GM19397 (cell line): ENCODE results near the gene AP1G1.

ENCODE experiments used
- ATAC-seq: cut with Tn5 transposase; IDR thresholded peaks from one replicate; pipeline ENCODE4 v1.9.1; 2021; ENCODE audit warnings: mild to moderate bottlenecking, moderate library complexity; ENCODE audit not compliant: unreplicated experiment

AP1G1 gene

DNA sequence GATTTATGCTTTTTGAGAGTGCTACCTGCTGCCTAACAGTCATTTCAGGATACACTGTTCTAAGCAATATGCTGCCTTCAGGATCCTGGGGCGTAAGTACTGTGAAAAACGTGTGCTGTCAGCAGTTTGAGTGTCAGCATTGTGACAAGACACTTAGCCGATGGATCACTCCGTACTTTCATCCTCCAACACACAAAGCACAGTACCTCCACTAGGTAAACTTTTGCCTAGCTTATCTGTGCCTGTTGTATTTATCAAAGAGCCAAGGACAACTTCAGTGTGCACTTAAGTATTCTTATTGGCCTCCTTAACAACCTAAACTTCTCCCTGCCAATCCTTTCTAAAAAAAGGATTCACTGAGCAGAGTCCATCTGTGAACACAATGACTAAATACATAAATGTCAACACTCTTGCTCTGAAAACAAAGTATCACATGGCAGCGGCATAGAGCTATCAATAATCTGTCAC, 50.3 kb downstream of the AP1G1 start:
- ATAC-seq, result no peak

DNA sequence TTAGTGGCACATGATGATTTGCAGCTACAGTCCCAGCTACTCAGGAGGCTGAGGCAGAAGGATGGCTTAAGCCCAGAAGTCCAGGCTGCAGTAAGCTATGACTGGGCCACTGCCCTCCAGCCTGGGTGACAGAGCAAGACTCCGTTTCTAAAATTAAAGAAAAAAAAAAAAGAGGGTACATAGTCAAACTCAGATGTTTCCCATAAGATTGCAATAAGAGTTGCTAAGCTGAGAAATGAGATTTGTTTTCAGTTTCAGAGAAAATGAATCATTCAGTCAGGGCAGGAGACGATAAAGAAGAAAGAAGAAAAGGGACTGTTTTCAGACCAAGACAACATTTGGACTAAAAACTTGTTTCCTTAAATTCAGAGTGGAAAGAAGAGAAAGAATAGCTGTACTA, 54.0 kb downstream of the AP1G1 start:
- ATAC-seq, result no peak

DNA sequence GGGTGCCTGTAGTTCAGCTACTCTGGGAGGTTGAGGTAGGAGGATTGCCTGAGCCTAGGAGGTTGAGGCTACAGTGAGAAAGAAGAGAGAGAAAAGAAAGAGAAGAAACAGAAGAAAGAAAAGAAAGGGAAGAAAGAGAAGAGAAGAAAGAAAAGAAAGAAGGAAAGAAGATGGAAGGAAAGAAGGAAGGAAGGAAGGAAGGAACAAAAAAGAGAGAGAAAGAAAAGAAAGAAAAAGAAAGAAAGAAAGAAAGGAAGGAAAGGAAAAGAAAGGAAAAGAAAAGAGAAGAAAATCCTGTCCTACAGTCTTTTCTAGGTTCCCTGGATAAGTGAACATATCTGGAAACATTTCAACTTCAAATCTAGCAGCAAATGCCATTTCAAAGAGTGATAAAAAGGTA, 54.5 kb downstream of the AP1G1 start:
- ATAC-seq, result no peak

DNA sequence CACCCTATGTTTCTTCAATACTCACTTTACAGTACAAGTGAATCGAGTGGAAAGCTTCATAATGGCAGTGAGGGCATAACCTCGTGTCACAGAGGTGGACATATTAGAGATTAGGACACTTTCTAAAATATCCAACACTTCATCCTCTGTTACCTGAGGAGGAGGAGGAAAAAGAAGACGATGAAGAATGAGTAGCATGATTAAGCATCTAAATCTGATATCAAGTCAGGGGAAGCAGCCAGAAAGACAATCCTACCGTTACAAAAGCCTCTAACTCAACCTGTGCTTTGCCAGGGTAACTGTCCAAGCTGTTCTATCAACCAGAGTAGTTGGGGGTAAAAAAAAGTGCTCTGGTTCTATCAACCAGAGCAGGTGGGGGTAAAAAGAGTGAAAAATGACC, 60.4 kb downstream of the AP1G1 start:
- no peak for ATAC-seq

DNA sequence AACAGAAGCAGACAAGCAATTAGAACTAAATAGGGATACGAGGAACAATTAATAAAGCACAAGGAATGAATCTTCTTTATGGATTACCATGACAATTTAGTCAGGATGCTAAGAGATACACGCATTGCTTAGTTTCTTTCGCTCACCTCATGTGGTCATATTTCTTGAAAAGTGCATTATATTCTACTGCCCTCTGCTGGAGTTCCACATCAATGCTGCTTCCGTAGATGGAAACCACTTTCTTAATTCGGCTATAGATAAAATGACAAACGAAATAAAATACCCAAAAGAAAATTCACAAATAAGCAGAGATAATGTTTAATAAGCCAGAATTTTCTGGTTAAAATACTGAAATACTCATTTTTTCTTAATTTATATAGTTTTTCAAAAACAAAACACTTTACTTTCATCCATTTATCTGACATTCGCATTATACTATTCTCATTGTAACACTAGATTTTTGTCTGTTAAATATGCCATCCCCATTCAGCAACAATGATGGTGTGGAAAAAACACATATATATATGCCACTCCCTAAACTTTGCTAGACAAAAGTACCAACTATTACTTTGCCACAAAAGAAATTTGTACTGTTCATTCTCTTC, 62.1 kb downstream of the AP1G1 start:
- no peak for ATAC-seq

DNA sequence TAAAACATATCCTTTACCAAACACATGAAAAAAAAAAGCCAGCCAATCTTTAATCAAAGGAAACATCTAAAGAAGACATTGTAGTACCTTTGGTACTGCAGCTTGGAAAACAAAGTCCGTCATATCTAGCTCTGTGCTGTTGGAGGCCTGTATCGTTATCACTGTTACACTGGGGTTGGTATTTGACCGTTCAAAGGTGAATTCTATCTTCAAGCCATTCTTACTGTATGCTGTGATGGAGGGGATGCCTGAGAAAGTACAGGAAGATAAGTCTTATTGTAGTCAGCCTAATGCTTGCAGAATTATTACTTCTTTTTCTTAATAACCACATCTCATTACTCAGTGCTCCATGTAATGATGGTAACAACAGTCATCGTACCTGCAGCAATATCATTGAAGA, 69.8 kb downstream of the AP1G1 start:
- ATAC-seq, result no peak

DNA sequence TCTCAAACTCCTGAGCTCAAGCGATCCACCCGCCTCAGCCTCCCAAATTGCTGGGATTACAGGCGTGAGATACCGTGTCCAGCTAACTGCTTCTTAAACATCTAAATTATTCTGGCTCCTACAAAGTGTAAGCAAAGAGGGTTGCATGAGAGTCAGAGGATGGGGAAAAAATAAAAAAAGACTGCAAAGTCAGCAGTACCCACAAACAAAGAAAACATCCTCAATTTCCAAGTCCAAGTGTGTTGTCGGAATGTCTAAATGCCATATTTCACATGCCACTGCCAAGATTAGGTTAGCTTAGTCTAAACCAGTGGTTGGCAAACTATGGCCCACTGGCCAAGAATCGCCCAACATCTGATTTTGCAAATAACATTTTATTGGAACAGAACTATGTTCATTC, 71.1 kb downstream of the AP1G1 start:
- ATAC-seq, result no peak

DNA sequence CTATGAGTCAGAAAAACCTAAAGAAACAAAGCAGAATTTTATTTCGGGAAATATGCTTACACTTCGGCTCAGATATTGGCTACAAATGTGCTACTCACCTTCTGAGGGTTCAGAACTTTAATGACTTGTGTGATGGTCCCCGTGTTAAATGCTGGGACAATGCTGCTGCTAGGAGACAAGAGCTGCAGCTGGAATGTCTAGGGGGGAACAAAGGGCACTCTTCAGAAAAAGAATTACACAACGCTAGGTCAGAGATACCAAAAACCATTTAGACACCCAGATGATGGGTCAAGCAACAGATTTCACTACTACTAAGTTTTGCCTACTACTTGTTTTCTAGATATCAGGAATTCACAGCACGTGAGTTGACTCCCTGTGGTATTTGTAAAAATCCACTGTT, 74.1 kb downstream of the AP1G1 start:
- no peak for ATAC-seq

DNA sequence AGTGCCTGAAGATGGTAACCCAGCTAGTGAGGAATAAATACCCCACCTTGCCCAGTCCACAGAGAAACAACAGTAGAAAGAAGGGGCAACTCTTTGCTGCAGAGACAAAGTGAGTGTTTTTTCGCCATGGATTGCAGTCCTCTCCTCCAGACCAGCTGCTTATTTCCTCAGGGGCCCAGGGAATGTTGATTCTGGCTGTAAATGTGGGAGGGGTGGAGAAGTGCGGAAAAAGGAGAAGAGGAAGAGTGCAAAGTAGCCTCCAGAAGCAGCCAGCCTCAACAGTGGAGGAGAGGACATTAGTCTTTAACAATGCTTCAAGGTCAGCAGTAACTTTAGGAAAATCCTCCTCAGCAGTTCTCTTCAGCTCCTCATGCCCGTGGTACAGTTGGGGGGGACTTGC, 76.0 kb downstream of the AP1G1 start:
- no peak for ATAC-seq

DNA sequence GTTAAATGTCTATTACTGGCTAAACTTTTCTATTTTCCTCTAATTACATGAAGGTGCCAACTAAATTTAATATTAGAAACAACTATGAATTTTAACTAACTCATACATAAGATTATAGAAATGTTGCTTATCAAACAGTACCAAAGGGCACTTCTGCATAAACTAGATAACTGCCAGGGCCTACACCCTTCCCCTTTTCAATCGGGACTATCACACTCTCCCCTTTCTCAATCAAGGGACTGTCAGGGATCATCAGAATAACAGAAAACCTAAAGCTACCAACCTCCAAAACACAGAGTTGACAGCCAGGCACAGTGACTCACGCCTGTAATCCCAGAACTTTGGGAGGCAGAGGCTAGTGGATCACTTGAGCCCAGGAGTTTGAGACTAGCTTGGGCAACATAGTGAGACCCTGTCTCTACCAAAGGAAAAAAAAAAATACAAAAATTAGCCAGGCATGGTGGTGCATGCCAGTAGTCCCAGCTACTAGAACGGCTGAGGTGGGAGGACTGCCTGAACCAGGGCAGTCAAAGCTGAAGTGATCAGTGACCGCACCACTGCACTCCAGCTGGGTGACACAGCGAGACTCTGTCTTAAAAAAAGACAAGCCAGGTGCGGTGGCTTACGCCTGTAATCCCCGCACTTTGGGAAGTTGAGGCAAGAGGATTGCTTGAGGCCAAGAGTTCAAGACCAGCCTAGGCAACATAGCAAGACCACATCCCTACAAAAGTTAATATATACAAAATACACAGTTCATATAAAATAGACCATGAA, 80.9 kb downstream of the AP1G1 start:
- no peak for ATAC-seq

DNA sequence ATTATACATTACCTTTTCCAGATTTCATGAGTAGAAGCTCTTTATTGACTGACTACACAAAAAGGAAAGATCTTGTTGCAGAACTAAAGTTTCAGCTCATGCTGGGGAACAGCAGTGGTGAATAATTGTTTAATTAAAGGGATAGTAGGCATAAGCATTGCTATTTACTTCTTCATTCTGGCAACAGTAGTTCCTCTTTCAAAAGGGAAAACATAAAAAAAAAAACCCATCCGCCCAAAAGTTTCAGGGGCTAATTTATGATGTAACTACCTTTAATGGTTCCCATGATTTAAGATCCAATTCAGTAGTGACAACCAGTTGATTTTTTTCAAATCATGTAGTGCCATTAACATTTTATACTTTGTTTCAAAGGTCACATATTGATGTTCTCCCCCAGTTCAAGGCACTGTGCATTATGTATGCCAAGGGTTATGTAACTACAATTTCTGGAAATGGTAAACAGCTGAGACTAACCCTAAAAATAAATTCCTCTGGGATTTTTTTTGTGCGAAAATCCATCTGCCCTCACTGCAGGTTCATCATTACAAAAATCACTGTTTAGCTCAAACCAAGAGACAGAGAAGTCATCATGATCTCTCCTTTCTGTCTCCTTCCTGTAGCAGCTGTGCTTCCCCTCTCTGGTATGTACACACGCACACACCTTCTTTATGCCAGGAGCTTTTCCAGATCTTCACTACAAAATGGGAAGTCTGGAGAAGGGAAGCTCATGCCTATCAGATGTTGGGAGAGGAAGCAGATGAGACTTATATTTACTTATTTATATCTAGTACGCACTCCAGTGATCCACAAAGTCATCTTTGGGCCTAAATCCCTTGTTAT, 81.9 kb downstream of the AP1G1 start:
- no peak for ATAC-seq

DNA sequence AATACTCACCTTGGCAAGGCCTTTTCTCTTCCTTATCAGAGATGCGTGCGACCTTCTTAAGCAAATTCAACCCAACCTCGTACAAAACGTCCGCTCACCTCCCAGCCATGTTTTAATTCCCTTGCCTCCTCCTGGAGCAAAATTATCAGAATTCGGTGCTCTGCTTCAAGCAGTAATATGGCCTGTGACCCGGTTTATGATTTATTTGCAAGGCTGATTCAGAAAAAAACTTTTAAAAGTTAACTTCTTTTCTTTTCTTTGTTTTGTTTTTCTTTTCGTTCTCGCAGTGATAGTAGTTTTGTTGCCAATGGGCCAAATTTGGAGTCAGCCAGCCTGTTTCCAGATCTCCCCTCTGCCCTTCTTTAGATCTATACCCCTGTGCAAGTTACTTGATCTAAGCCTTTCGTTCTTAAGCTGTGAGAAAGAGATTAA, 84.3 kb downstream of the AP1G1 start, which contains the start of gene PHLPP2:
Gene PHLPP2 (minus strand): TSS at position 382 of the 432 bp plus-strand sequence. CDS start 9,906 bp downstream, outside the sequence.
- ATAC-seq, result no peak

DNA sequence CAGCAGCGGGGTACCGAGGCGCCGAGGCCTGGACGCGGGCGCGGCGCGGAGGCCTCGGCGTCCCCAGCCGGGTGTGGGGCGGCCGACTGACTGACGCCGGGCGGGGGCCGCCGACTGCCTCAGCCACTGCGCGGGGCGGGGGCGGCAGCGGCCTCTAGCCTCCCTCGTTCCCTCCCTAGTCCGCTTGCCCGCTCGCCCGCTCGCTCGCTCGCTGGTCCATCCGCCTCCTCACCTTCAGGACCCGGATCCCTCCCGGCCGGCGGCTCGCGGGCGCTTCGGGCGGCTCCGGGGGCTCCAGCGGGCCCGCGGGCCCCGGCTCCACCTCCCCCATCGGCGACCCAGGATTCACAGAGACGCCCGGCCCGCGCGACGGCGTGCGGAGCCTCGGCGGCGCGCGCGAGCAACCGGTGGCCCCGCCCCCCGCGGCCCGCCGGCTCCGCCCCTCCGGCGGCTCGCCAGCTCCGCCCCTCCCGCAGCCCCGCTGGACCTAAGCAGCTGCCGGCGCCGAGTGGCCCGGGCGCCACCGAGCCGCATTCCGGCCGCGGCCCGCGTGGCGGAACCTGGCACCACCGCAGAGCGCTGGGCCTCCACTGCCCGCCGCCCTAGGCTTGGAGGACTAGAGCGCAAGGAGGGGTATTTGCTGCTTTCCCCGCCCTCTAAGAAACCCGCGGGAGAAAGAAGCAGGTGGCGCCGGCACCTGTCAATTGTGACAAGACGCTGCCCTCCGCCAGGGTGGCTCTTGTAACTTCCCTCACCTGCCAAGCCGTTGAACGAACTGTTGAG, 84.9 kb downstream of the AP1G1 start:
- ATAC-seq, result peak; percentile 79

DNA sequence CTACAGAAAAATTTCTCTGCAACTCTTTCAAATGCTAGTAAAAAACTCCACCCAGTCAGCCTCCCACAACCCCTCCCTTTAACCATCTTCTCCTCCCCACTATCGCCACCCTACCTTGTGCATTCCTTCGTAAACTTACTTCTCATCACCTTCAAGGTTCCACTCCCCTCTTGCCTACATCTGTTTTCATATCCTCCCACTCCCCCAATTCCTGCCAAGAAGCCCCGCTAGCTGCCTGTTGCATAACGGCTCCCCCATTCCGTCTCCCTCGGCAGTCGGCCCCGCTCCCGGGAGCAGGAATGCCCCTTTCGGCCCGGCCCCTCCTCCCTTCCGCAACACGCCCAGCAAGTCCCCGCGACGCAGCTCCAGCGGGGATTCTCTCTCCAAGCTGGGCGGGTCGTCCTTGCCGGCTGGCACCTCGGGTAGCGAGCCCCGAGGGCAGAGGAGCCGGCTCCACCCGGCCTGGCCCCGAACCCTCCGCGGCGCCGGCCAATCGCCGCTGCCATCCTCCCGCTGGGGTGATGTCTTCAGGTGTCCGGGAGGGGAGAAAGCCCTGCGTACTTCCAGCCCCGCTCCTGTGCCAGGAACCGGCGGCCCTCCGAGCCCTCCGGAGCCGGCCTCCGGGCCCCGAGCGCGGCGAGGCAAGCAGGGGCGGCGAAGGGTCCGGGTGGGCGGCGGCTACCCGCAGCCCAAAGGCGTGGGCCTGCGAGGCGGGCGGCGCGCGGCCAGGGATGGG, 85.7 kb downstream of the AP1G1 start:
- peak; percentile 33 for ATAC-seq

DNA sequence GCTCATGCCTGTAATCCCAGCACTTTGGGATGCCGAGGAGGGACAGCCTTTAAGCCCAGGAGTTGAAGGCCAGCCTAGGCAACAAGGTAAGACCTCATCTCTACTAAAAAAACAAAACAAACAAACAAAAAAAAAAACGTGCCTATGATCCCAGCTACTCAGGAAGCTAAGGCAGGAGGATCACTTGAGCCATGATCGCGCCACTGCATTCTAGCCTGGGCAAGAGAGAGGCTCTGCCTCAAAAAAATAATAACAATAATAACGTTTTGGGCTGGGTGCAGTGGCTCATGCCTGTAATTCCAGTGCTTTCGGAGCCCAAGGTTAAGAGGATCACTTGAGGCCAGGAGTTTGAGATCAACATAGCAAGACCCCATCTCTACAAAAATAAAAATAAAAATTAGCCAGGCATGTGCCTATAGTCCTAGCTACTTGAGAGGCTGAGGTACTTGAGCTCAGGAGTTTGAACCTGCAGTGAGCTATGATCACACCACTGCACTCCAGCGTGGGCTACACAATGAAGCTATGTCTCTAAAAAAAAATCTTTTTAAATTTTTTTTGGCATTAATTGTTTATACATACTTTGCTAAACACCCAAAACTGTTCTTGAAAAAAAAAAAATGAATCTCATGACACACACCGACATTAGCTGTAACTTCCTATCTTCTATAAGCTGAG, 87.4 kb downstream of the AP1G1 start:
- ATAC-seq, result no peak

DNA sequence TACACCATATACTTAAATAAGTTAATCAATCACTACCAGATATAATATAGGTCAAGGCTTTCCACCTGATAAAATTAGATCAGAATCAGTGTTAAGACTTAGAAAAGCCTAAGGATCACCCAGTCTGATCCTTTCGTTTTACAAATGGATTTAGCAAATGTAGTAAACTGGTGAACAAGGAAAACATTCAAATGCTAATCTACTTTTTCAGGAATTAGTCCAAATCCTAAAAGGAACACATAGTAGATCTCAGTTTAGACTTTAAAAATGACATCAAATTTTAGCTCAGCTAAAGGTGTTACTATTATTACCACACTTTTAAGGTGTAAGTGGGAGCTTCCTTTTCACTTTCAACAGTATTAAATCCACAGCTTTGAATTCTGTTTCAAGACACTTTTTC, 96.1 kb downstream of the AP1G1 start:
- ATAC-seq, result no peak

DNA sequence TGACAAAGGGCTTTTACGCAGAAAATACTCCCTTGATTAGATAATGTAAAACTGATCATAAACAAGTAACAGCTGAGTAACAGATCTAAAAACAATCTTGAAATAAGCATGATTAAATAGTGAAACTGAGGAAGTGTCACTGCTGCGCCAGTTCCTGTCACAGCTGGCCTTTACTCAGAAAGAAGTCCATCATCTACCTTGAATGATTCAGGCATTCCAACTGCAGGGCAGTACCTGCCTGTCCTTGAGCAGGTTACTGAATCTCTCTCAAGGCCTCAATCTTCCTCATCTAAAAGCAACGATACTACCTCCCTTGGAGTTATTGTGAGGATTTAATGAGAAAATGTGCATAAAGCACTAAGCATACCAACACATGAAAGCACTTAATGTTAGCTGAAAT, 96.8 kb downstream of the AP1G1 start:
- ATAC-seq, result no peak

DNA sequence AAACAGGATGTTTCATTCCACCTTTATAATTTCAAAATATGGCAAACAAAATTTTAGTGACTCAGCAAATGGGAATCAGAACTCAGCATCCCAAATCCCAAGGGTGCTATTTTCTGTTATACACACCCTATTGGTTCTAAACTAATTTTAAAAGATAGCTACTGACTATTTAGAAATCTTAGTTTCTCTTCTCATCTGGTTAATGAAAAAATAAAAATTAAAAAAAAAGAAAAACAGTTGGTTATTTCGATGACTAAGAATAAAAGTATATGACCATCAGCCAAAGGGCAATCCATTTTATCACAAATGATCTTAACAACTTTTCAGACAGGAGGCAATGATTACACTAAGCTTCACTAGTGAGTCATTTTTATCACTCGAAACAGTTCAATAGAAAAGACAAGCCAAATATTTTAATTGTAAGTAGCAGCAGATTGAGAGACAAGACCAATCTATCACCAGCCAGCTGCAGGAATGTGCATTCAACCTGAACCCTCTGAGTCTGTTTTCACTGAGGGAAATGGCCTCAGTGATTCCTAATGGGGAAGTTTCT, 99.3 kb downstream of the AP1G1 start:
- ATAC-seq, result no peak

DNA sequence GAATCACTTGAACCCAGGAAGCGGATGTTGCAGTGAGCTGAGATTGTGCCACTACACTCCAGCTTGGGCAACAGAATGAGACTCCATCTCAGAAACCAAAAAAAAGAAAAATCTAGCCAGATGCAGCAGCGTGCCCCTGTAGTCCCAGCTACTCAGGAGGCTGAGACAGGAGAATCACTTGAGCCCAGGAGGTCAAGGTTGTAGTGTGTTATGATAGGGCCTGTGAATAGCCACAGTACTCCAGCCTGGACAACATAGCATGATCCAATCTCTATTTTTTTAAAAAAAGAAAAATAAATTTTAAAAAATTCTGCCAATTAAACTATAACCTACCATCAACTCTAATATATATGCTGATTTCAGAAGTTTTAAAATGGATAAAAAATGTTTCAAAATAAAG, 99.9 kb downstream of the AP1G1 start:
- no peak for ATAC-seq
